DND-41 (cell line): ENCODE results near the gene PCSK4.

Source experiments
- ATAC-seq: fragments of 200-7000 bp; cut with Tn5 transposase; 3 replicates; pipeline ENCODE4 v1.9.1; 2021; ENCODE audit warnings: low read depth; ENCODE audit not compliant: insufficient read depth
- DNase-seq: peaks from one replicate; pipeline ENCODE4 v3.0.0-alpha.2; 2020
- H2AFZ ChIP-seq: 2 replicates; pipeline ENCODE4 v1.6.0; 2012; ENCODE audit warnings: low read depth, low read length
- H3K27ac ChIP-seq: 2 replicates; pipeline ENCODE4 v1.5.1; 2012; ENCODE audit warnings: low read length, inconsistent platforms
- H3K27me3 ChIP-seq: fragments of 200-600 bp; sonication (generic); 2 replicates; pipeline ENCODE4 v1.6.0; 2012; ENCODE audit warnings: low read length, mild to moderate bottlenecking, inconsistent platforms; ENCODE audit not compliant: insufficient read depth, poor library complexity
- H3K36me3 ChIP-seq: 2 replicates; pipeline ENCODE4 v1.5.1; 2012; ENCODE audit warnings: low read length, inconsistent platforms; ENCODE audit not compliant: insufficient read depth
- H3K4me1 ChIP-seq: 2 replicates; pipeline ENCODE4 v1.5.1; 2012; ENCODE audit warnings: mild to moderate bottlenecking, low read length; ENCODE audit not compliant: insufficient read depth
- H3K4me2 ChIP-seq: 2 replicates; pipeline ENCODE4 v1.6.0; 2012; ENCODE audit warnings: mild to moderate bottlenecking, moderate library complexity, low read length, inconsistent platforms; ENCODE audit not compliant: insufficient read depth
- H3K4me3 ChIP-seq, 2 experiments: fragments of 200-600 bp in 1 of 2; shearing (Covaris generic) in 1 of 2; 2 replicates each; pipeline ENCODE4 v1.5.1; 2012 to 2016; ENCODE audit warnings: inconsistent platforms in 2 of 2, low read length in 2 of 2, mild to moderate bottlenecking in 2 of 2, low read depth in 1 of 2, moderate library complexity in 1 of 2
- H3K79me2 ChIP-seq: 2 replicates; pipeline ENCODE4 v1.6.0; 2012; ENCODE audit warnings: low read length, inconsistent platforms; ENCODE audit not compliant: insufficient read depth
- H3K9ac ChIP-seq: 2 replicates; pipeline ENCODE4 v1.6.0; 2012; ENCODE audit warnings: low read depth, mild to moderate bottlenecking, inconsistent platforms, low read length, moderate library complexity
- H3K9me3 ChIP-seq: 2 replicates; pipeline ENCODE4 v1.5.1; 2012; ENCODE audit warnings: low read length, moderate library complexity, mild to moderate bottlenecking, inconsistent platforms; ENCODE audit not compliant: insufficient read depth, severe bottlenecking
- H4K20me1 ChIP-seq: 2 replicates; pipeline ENCODE4 v1.6.0; 2012; ENCODE audit warnings: low read length; ENCODE audit not compliant: insufficient read depth
- EZH2 ChIP-seq: IDR thresholded peaks from 3 replicates; pipeline ENCODE4 v1.6.1; 2012; ENCODE audit warnings: borderline replicate concordance, low read depth, mild to moderate bottlenecking, moderate library complexity, low read length, inconsistent platforms; ENCODE audit not compliant: severe bottlenecking
- TF ChIP-seq, protein P1 (sequence below): IDR thresholded peaks from 2 replicates; pipeline ENCODE4 v1.5.1; 2012; ENCODE audit warnings: borderline replicate concordance, low read length, moderate library complexity, mild to moderate bottlenecking; ENCODE audit not compliant: poor library complexity, severe bottlenecking; ENCODE audit errors: extremely low read depth

Gene PCSK4

GRCh38 chr19:1452802-1453524, 37.2 kb downstream of the PCSK4 start:
- Histone ChIP-seq H3K9me3 (no peaks in the 10 kb centered on the region), H3K27me3 (peaks cover 7% of the 10 kb centered on the region), H2AFZ (no peak overlapping the region), H3K27ac (no peak overlapping the region), H3K36me3 (no peaks in the 10 kb centered on the region), H3K9ac (no peak overlapping the region), H3K4me3 (no peak overlapping the region), H4K20me1 (peaks cover 36% of the 10 kb centered on the region), H3K4me2 (no peak overlapping the region), H3K79me2 (no peaks in the 10 kb centered on the region), H3K4me1 (peaks cover 15% of the 10 kb centered on the region)
- ATAC-seq (no peak), DNase-seq (no peak)
- TF ChIP-seq, protein P1, sequence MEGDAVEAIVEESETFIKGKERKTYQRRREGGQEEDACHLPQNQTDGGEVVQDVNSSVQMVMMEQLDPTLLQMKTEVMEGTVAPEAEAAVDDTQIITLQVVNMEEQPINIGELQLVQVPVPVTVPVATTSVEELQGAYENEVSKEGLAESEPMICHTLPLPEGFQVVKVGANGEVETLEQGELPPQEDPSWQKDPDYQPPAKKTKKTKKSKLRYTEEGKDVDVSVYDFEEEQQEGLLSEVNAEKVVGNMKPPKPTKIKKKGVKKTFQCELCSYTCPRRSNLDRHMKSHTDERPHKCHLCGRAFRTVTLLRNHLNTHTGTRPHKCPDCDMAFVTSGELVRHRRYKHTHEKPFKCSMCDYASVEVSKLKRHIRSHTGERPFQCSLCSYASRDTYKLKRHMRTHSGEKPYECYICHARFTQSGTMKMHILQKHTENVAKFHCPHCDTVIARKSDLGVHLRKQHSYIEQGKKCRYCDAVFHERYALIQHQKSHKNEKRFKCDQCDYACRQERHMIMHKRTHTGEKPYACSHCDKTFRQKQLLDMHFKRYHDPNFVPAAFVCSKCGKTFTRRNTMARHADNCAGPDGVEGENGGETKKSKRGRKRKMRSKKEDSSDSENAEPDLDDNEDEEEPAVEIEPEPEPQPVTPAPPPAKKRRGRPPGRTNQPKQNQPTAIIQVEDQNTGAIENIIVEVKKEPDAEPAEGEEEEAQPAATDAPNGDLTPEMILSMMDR, result no peak
- TF ChIP-seq EZH2, result no peak

- no peak overlapping the region for H3K27ac ChIP-seq
- H3K79me2 ChIP-seq, result no peaks in the 10 kb centered on the region
- ATAC-seq (no peak), DNase-seq (no peak)
- no peaks in the 10 kb centered on the region for H3K9me3 ChIP-seq
- H3K4me2 ChIP-seq, result no peak overlapping the region
- H3K4me1 ChIP-seq, result peaks cover 15% of the 10 kb centered on the region
- H3K4me3 ChIP-seq, result no peak overlapping the region
- H3K9ac ChIP-seq, result no peak overlapping the region
- H2AFZ ChIP-seq, result no peak overlapping the region
- H4K20me1 ChIP-seq, result peaks cover 43% of the 10 kb centered on the region
- TF ChIP-seq, protein P1, result no peak
- TF ChIP-seq EZH2, result no peak
- H3K27me3 ChIP-seq, result peaks cover 7% of the 10 kb centered on the region
- no peaks in the 10 kb centered on the region for H3K36me3 ChIP-seq
Observed at GRCh38 chr19:1451916-1452801, 38.0 kb downstream of the PCSK4 start.

- Histone ChIP-seq H3K27ac (no peak overlapping the region), H3K36me3 (no peaks in the 10 kb centered on the region), H3K79me2 (no peaks in the 10 kb centered on the region), H3K9ac (no peak overlapping the region), H3K9me3 (no peaks in the 10 kb centered on the region), H3K4me2 (no peak overlapping the region), H3K4me3 (no peak overlapping the region), H2AFZ (no peak overlapping the region), H3K27me3 (peaks cover 7% of the 10 kb centered on the region), H4K20me1 (peaks cover 40% of the 10 kb centered on the region), H3K4me1 (peaks cover 11% of the 10 kb centered on the region)
- no peak for ATAC-seq
- TF ChIP-seq, protein P1, result no peak
- TF ChIP-seq EZH2, result no peak
- DNase-seq, result no peak
Observed at GRCh38 chr19:1450735-1451731, 39.1 kb downstream of the PCSK4 start.
